K562 (cell line): ENCODE results near the gene PRRC2B. TPM values are rescaled to one million over a fixed set of nuclear protein-coding genes. Genes with fewer than 3 reads are reported as not detected.

Experiments used
- BRD9 ChIP-seq: fragments of 450-650 bp; IDR thresholded peaks from 2 replicates; pipeline ENCODE4 v1.6.1; 2018; ENCODE audit warnings: low read depth; ENCODE audit not compliant: partially characterized antibody
- CBFA2T3 ChIP-seq: fragments of 450-650 bp; IDR thresholded peaks from 2 replicates; pipeline ENCODE4 v1.6.1; 2017
- CREB3L1 ChIP-seq: fragments of 450-650 bp; IDR thresholded peaks from 2 replicates; pipeline ENCODE4 v1.6.1; 2014; ENCODE audit warnings: low read depth, mild to moderate bottlenecking, moderate library complexity, borderline replicate concordance
- ETS2 ChIP-seq: IDR thresholded peaks from 2 replicates; pipeline ENCODE4 v1.6.1; 2016; ENCODE audit warnings: borderline replicate concordance, missing genetic modification characterization, mild to moderate bottlenecking, moderate library complexity, missing compliant biosample characterization; ENCODE audit not compliant: poor library complexity, severe bottlenecking
- IFI16 ChIP-seq: fragments of 250-450 bp; sonication (Bioruptor Pico); IDR thresholded peaks from 2 replicates; pipeline ENCODE4 v2.1.2; 2022; ENCODE audit warnings: mild to moderate bottlenecking, inconsistent platforms
- IRF1 ChIP-seq: sonication (generic); formaldehyde crosslinking; IDR thresholded peaks from 2 replicates; pipeline ENCODE4 v1.8.0; 2022; ENCODE audit warnings: missing genetic modification reagents, mild to moderate bottlenecking, borderline replicate concordance
- SNIP1 ChIP-seq: fragments of 450-650 bp; IDR thresholded peaks from 2 replicates; pipeline ENCODE4 v1.7.1; 2017; ENCODE audit warnings: low read depth, mild to moderate bottlenecking
- STAG1 ChIP-seq: sonication (generic); formaldehyde crosslinking; IDR thresholded peaks from 2 replicates; pipeline ENCODE4 v1.5.0; 2020; ENCODE audit warnings: missing genetic modification reagents, borderline replicate concordance
- UBTF ChIP-seq, 2 experiments: IDR thresholded peaks; 2 replicates each; pipeline ENCODE4 v1.6.1; 2012; ENCODE audit warnings: improper control_type of control experiment in 2 of 2, low read depth in 2 of 2, low read length in 2 of 2, borderline replicate concordance in 1 of 2
- polyA plus RNA-seq, 8 experiments: library from polyadenylated mRNA; depleted of rRNA in 4 of 8; stranded (reverse) in 5 of 8; unstranded in 3 of 8; fragments of >200 nt; fragmentation: Nextera tagmentation in 2 of 8; fragmentation: Illumina TruSeq in 1 of 8; extraction: Ambion mirVana in 2 of 8; extraction: Trizol in 1 of 8; gene quantifications; 2 replicates each; pipeline versions ENCODE4 v1.2.1 to v1.2.3, GENCODE V29; 2011 to 2014; ENCODE audit warnings: inconsistent platforms in 1 of 8, missing spikeins in 1 of 8
- total RNA-seq, 7 experiments: library from RNA; depleted of rRNA in 6 of 7; stranded (reverse); fragments of >200 nt in 6 of 7; fragmentation: Illumina TruSeq in 2 of 7; extraction: Trizol in 2 of 7; gene quantifications; 2 replicates each; pipeline versions ENCODE4 v1.2.1 to v1.2.3, GENCODE V29; 2011 to 2021; ENCODE audit warnings: low replicate concordance in 1 of 7
- TF ChIP-seq, protein P1 (sequence below): fragments of 200-600 bp; sonication (generic); IDR thresholded peaks from one replicate; pipeline ENCODE4 v1.6.1; 2012; ENCODE audit warnings: mild to moderate bottlenecking, low read depth, low read length, inconsistent platforms

The PRRC2B gene
- total and polyA plus RNA-seq, 9 of the 15 experiments (the other 6 are each of a cell fraction or from before 2014, with no cell fraction given) = 0.34 to 125 (median 30.9) TPM

- TF ChIP-seq UBTF (IDR thresholded peaks at IDR 0.05; ENCODE audit: borderline replicate concordance in 1 of 2, low read depth in 2 of 2, low read length in 2 of 2) = peak in 1 of 2 experiments; percentile 69; a peak in 1 of 4 replicates
- TF ChIP-seq, protein P1, sequence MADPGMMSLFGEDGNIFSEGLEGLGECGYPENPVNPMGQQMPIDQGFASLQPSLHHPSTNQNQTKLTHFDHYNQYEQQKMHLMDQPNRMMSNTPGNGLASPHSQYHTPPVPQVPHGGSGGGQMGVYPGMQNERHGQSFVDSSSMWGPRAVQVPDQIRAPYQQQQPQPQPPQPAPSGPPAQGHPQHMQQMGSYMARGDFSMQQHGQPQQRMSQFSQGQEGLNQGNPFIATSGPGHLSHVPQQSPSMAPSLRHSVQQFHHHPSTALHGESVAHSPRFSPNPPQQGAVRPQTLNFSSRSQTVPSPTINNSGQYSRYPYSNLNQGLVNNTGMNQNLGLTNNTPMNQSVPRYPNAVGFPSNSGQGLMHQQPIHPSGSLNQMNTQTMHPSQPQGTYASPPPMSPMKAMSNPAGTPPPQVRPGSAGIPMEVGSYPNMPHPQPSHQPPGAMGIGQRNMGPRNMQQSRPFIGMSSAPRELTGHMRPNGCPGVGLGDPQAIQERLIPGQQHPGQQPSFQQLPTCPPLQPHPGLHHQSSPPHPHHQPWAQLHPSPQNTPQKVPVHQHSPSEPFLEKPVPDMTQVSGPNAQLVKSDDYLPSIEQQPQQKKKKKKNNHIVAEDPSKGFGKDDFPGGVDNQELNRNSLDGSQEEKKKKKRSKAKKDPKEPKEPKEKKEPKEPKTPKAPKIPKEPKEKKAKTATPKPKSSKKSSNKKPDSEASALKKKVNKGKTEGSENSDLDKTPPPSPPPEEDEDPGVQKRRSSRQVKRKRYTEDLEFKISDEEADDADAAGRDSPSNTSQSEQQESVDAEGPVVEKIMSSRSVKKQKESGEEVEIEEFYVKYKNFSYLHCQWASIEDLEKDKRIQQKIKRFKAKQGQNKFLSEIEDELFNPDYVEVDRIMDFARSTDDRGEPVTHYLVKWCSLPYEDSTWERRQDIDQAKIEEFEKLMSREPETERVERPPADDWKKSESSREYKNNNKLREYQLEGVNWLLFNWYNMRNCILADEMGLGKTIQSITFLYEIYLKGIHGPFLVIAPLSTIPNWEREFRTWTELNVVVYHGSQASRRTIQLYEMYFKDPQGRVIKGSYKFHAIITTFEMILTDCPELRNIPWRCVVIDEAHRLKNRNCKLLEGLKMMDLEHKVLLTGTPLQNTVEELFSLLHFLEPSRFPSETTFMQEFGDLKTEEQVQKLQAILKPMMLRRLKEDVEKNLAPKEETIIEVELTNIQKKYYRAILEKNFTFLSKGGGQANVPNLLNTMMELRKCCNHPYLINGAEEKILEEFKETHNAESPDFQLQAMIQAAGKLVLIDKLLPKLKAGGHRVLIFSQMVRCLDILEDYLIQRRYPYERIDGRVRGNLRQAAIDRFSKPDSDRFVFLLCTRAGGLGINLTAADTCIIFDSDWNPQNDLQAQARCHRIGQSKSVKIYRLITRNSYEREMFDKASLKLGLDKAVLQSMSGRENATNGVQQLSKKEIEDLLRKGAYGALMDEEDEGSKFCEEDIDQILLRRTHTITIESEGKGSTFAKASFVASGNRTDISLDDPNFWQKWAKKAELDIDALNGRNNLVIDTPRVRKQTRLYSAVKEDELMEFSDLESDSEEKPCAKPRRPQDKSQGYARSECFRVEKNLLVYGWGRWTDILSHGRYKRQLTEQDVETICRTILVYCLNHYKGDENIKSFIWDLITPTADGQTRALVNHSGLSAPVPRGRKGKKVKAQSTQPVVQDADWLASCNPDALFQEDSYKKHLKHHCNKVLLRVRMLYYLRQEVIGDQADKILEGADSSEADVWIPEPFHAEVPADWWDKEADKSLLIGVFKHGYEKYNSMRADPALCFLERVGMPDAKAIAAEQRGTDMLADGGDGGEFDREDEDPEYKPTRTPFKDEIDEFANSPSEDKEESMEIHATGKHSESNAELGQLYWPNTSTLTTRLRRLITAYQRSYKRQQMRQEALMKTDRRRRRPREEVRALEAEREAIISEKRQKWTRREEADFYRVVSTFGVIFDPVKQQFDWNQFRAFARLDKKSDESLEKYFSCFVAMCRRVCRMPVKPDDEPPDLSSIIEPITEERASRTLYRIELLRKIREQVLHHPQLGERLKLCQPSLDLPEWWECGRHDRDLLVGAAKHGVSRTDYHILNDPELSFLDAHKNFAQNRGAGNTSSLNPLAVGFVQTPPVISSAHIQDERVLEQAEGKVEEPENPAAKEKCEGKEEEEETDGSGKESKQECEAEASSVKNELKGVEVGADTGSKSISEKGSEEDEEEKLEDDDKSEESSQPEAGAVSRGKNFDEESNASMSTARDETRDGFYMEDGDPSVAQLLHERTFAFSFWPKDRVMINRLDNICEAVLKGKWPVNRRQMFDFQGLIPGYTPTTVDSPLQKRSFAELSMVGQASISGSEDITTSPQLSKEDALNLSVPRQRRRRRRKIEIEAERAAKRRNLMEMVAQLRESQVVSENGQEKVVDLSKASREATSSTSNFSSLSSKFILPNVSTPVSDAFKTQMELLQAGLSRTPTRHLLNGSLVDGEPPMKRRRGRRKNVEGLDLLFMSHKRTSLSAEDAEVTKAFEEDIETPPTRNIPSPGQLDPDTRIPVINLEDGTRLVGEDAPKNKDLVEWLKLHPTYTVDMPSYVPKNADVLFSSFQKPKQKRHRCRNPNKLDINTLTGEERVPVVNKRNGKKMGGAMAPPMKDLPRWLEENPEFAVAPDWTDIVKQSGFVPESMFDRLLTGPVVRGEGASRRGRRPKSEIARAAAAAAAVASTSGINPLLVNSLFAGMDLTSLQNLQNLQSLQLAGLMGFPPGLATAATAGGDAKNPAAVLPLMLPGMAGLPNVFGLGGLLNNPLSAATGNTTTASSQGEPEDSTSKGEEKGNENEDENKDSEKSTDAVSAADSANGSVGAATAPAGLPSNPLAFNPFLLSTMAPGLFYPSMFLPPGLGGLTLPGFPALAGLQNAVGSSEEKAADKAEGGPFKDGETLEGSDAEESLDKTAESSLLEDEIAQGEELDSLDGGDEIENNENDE = no peak
- no peak for TF ChIP-seq ETS2 (tag)
- TF ChIP-seq CREB3L1 = no peak
- TF ChIP-seq BRD9 = no peak
- TF ChIP-seq IFI16 (CRISPR knock-in tag) = no peak
- no peak for TF ChIP-seq STAG1 (CRISPR knock-in tag)
- TF ChIP-seq IRF1 (CRISPR knock-in tag) = no peak
- no peak for TF ChIP-seq SNIP1
- TF ChIP-seq CBFA2T3 = no peak
These were observed at the start of gene PRRC2B (continued) for GRCh38 chr9:131393622-131394463.
